Transverse colon (tissue), 4 donors: ENCODE measurements around the gene SULF2. TPM values are rescaled to one million over a fixed set of nuclear protein-coding genes. Genes with fewer than 3 reads are reported as not detected.

ENCODE experiments used
- DNase-seq: peaks from one replicate; pipeline ENCODE4 v3.0.0-alpha.2; 2019
- H3K27ac ChIP-seq, 4 donors: fragments of 200-600 bp; sonication (generic); 2 replicates each; pipeline ENCODE4 v1.5.1; 2016 to 2018; ENCODE audit warnings: inconsistent platforms in 4 of 4
- H3K27me3 ChIP-seq: fragments of 200-600 bp; sonication (generic); 2 replicates; pipeline ENCODE4 v1.5.1; 2017; ENCODE audit warnings: inconsistent platforms
- H3K36me3 ChIP-seq, 4 donors: fragments of 200-600 bp; sonication (generic); 2 replicates each; pipeline ENCODE4 v1.5.1; 2017 to 2019; ENCODE audit warnings: inconsistent platforms in 4 of 4
- H3K4me1 ChIP-seq, 4 donors: fragments of 200-600 bp; sonication (generic); 2 replicates each; pipeline ENCODE4 v1.5.1; 2017 to 2020; ENCODE audit warnings: inconsistent platforms in 4 of 4
- H3K4me3 ChIP-seq, 4 donors: fragments of 200-600 bp; sonication (generic); 1 replicate in 1 of 4; 2 replicates in 3 of 4; pipeline versions ENCODE4 v1.5.1 to v1.6.1; 2017 to 2019; ENCODE audit warnings: inconsistent platforms in 4 of 4
- H3K9me3 ChIP-seq, 2 donors: fragments of 200-600 bp; sonication (generic); 2 replicates each; pipeline ENCODE4 v1.5.1; 2017 to 2019; ENCODE audit warnings: inconsistent platforms in 2 of 2
- EP300 ChIP-seq: sonication (generic); formaldehyde crosslinking; IDR thresholded peaks from one replicate; pipeline ENCODE4 v1.6.1; 2017; ENCODE audit warnings: antibody characterized with exemption, low read depth
- POLR2A ChIP-seq: fragments of 450-650 bp; IDR thresholded peaks from one replicate; pipeline ENCODE4 v1.6.1; 2016; ENCODE audit warnings: antibody characterized with exemption, mild to moderate bottlenecking, moderate library complexity
- POLR2AphosphoS5 ChIP-seq, 3 donors: sonication (generic); formaldehyde crosslinking; IDR thresholded peaks; one replicate each; pipeline ENCODE4 v1.6.1; 2016; ENCODE audit warnings: antibody characterized with exemption in 3 of 3
- WGBS, 2 donors: methylation state at CpG; one replicate each; pipeline ENCODE4 v1.1.5; 2018; ENCODE audit warnings: low coverage in 1 of 2; 5-methylcytosine and 5-hydroxymethylcytosine counted together
- in situ Hi-C, 4 donors: fragments of 200-750 bp; cut with MboI; loops; one replicate each; pipeline versions ENCODE4 v1.15.0 to v1.15.1; 2017; ENCODE audit warnings: low sequenced_read_pairs in 3 of 4, low pct_ligation_motif_present in 1 of 4, low pct_unique_long_range_greater_than_20kb in 1 of 4
- intact Hi-C: fragments of 100-400 bp; cut with DNase I; formaldehyde crosslinking; loops from one replicate; pipeline ENCODE4 v1.15.1; 2023; ENCODE audit warnings: low total_unique reads
- total RNA-seq, 4 donors: library from RNA; depleted of rRNA; stranded (reverse); fragments of >200 nt; gene quantifications; one replicate each; pipeline ENCODE4 v1.1.0, GENCODE V29; 2016
- TF ChIP-seq, protein P1 (sequence below), 5 experiments: fragments of 200-600 bp in 3 of 5; fragments of 450-650 bp in 2 of 5; sonication (generic) in 3 of 5; IDR thresholded peaks; 1 replicate in 2 of 5; 2 replicates in 3 of 5; pipeline ENCODE4 v1.5.1; 2016 to 2017; ENCODE audit warnings: antibody characterized with exemption in 5 of 5, inconsistent platforms in 3 of 5, mild to moderate bottlenecking in 2 of 5, moderate library complexity in 1 of 5

The SULF2 gene
- total RNA-seq, 4 donors from 2014 or later: 103 to 257 (median 191) TPM

DNA sequence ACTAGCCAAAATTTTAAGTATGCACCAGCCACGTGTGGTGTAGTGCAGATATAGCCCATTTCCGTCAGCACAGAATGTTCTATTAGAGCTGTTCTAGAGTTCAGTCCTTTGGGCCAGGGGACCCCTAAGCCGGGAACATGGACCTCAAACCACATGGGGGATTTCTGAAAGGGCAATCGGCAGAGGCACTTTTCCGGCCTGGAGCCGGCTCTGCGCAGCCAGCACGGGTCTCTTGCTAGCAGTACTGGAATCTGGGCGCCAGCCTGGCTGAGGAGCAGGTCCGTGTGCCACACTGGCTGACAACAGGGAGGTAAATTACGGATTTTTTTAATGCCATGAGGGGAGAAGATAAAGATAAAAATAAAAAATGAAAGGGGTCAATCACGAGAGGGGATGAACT, 120.5 kb downstream of the SULF2 start:
- intact Hi-C loops: no loop called here
- 91 to 92% methylated on average over 9 to 12 of the region's 12 CpGs for WGBS, 2 donors

DNA sequence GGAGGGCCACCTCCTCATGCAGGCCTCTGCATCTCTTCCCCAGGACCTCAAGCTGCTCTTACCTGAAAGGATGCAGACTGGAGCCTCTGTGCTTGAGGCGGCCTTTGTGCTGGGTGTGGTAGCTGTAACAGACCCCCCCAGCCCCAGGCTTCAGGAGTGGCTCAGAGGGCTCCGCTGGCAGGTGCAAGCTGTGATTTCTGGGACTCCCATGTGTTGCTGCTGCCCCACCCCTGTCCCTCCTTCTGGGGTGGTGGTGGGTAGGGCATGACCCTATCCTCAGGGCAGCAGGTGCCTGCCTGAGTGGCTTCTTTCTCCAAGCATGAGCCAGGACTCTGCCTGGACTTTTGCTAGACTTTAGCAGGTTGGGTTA, 121.2 kb downstream of the SULF2 start:
- Histone ChIP-seq H3K9me3 (no peaks in the 10 kb centered on the region), H3K36me3 (no peaks in the 10 kb centered on the region), H3K27me3 (no peaks in the 10 kb centered on the region), H3K4me1 (peaks cover 0 to 8% (median 4%) of the 10 kb centered on the region in 4 donors), H3K4me3 (no peak overlapping the region), H3K27ac (no peak overlapping the region)
- WGBS, 2 donors: 55% methylated on average over 2 of the region's 2 CpGs; no CpG with 5 or more reads in 1 of the 2 donors
- TF ChIP-seq, protein P1, sequence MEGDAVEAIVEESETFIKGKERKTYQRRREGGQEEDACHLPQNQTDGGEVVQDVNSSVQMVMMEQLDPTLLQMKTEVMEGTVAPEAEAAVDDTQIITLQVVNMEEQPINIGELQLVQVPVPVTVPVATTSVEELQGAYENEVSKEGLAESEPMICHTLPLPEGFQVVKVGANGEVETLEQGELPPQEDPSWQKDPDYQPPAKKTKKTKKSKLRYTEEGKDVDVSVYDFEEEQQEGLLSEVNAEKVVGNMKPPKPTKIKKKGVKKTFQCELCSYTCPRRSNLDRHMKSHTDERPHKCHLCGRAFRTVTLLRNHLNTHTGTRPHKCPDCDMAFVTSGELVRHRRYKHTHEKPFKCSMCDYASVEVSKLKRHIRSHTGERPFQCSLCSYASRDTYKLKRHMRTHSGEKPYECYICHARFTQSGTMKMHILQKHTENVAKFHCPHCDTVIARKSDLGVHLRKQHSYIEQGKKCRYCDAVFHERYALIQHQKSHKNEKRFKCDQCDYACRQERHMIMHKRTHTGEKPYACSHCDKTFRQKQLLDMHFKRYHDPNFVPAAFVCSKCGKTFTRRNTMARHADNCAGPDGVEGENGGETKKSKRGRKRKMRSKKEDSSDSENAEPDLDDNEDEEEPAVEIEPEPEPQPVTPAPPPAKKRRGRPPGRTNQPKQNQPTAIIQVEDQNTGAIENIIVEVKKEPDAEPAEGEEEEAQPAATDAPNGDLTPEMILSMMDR (IDR thresholded peaks at IDR 0.05): peak in 1 of 5 experiments; percentile 1
- TF ChIP-seq POLR2AphosphoS5 (IDR thresholded peaks at IDR 0.05): no peak
- in situ Hi-C loops: loop anchor here in 2 of 4 donors (10.0 kb wide), 2 partner anchors 951 to 961 kb away; no protein-coding TSS in a partner anchor
- intact Hi-C loops: no loop called here
- DNase-seq: peak; percentile 24

More for the DNA sequence above, 120.5 kb downstream of the SULF2 start:
- DNase-seq: no peak
- peaks cover 0 to 8% (median 4%) of the 10 kb centered on the region in 4 donors for H3K4me1 ChIP-seq
- in situ Hi-C loops: loop anchor here in 3 of 4 donors (5.0 to 10.0 kb wide), 3 partner anchors 950 to 960 kb away; no protein-coding TSS in a partner anchor
- no peaks in the 10 kb centered on the region for H3K27me3 ChIP-seq
- TF ChIP-seq, protein P1 (IDR thresholded peaks at IDR 0.05): no peak
- TF ChIP-seq EP300 (no peak), POLR2A (no peak), POLR2AphosphoS5 (IDR thresholded peaks at IDR 0.05) (no peak)
- no peak overlapping the region for H3K4me3 ChIP-seq
- H3K9me3 ChIP-seq: no peaks in the 10 kb centered on the region
- no peaks in the 10 kb centered on the region for H3K36me3 ChIP-seq
- H3K27ac ChIP-seq: no peak overlapping the region

DNA sequence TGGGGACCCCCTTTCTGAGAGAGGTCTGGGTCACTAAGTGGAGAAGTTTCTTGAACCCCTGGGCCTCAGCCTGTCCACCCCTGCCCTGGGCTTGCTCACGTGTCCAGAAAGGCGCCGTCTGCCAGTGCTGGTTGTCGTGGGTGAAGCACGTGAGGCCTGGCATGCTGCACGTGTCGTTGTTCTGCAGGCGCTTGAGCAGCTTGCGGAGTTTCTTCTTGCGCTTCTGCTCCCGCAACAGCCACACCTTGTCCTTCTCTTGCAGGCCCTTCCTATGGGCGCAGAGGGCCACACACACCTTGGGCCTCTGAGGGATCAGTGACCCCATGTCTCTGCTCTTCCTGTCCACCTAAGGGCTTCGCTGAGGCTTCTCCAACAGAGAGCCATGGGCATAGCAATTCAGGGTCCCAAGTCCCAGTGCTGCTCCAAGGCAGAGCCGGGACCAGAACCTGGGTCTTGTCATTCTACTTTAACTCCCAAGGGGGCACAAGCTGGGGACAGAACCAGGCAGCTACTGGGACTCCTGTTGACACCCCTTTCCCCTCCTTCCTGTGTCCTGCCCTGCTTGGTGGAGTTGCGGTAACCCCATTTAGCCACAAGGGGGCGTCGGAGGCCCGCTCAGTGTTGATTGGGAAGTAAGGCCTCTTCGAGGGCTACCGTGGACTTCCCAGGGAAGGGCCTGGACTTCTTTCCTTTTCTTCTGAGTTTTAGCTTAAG, 121.8 kb downstream of the SULF2 start:
- DNase-seq: peak; percentile 82
- Histone ChIP-seq H3K27ac (no peak overlapping the region), H3K27me3 (no peaks in the 10 kb centered on the region), H3K4me1 (peaks cover 0 to 8% (median 4%) of the 10 kb centered on the region in 4 donors), H3K9me3 (no peaks in the 10 kb centered on the region), H3K4me3 (no peak overlapping the region), H3K36me3 (no peaks in the 10 kb centered on the region)
- intact Hi-C loops: no loop called here
- TF ChIP-seq, protein P1 (IDR thresholded peaks at IDR 0.05): peak; percentile 90 to 98 (median 97)
- TF ChIP-seq EP300: no peak
- TF ChIP-seq POLR2AphosphoS5 (IDR thresholded peaks at IDR 0.05): no peak
- in situ Hi-C loops: loop anchor here in 2 of 4 donors (10.0 kb wide), 2 partner anchors 951 to 961 kb away; no protein-coding TSS in a partner anchor
- 55% methylated on average over 20 of the region's 20 CpGs; no CpG with 5 or more reads in 1 of the 2 donors for WGBS, 2 donors

DNA sequence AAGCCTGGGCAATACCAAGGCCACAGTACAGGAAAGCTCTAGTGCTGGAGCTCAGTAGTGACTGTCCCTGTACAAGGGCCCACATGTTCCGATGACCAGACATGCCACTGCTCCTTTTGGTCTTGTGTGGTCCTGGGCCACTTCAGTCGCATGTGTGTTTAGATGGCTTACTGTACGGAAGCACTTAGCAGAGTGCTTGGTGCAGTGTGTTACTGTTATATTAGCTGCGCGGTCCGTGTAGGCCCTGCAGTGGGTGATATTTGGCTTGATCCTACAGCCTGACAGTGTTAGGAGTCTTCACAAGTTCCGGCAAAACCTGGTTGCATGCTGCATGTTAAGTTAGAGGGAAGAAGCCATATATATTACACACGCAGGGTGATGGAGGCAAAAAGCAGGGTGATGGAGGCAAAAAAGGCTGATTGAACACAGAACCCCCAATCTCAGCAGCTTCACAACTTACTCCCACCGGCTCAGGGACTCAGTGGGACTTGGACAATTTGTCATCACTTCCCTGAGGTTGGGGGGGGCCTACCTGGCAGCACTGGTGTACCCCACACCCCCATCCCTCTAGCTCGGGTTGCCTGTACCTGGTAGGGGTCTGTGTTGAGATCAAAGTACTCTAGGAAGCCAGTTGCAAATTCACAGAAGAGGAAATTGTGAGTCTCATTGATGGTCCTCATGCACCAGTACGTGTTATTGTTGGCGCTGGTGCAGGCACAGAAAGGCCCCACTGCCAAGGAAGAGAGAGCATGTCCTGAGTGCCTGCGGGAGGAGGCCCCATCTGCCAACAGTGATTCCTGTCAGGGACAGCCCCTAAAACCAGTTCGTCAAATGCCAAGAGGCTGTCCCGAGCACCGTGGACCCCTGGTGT, 122.6 kb downstream of the SULF2 start:
- DNase-seq: no peak
- in situ Hi-C loops: loop anchor here in 2 of 4 donors (10.0 kb wide), 2 partner anchors 952 to 962 kb away; no protein-coding TSS in a partner anchor
- WGBS, 2 donors: 90 to 100% methylated on average over 3 to 16 of the region's 16 CpGs
- intact Hi-C loops: no loop called here
- TF ChIP-seq EP300: no peak
- no peak for TF ChIP-seq POLR2AphosphoS5 (IDR thresholded peaks at IDR 0.05)
- TF ChIP-seq, protein P1 (IDR thresholded peaks at IDR 0.05): no peak
- no peak for TF ChIP-seq POLR2A
- no peaks in the 10 kb centered on the region for H3K27me3 ChIP-seq
- peaks cover 0 to under 1% (median 0%) of the 10 kb centered on the region in 4 donors for H3K36me3 ChIP-seq
- no peaks in the 10 kb centered on the region for H3K9me3 ChIP-seq
- H3K4me3 ChIP-seq: no peak overlapping the region
- H3K4me1 ChIP-seq: peaks cover 0 to 8% (median 4%) of the 10 kb centered on the region in 4 donors
- no peak overlapping the region for H3K27ac ChIP-seq
